Neural progenitor cell (in vitro differentiated cells): ENCODE data around the gene LRRC49. TPM values are rescaled to one million over a fixed set of nuclear protein-coding genes. Genes with fewer than 3 reads are reported as not detected.

Experiments used
- DNase-seq: peaks from one replicate; pipeline ENCODE4 v3.0.0-alpha.2; 2016; ENCODE audit warnings: low spot score
- H2AFZ ChIP-seq: fragments of 200-600 bp; sonication (generic); replicated peaks from 2 replicates; pipeline ENCODE4 v1.6.1; 2016; ENCODE audit warnings: antibody characterized with exemption
- H3F3A ChIP-seq: fragments of 200-600 bp; sonication (generic); 2 replicates; pipeline ENCODE4 v1.6.1; 2016; ENCODE audit warnings: antibody characterized with exemption, low read depth
- H3K27ac ChIP-seq: fragments of 200-600 bp; sonication (generic); 2 replicates; pipeline ENCODE4 v1.5.1; 2016; ENCODE audit warnings: mild to moderate bottlenecking
- H3K27me3 ChIP-seq: fragments of 200-600 bp; sonication (generic); 2 replicates; pipeline ENCODE4 v1.6.1; 2016; ENCODE audit warnings: mild to moderate bottlenecking, moderate library complexity
- H3K36me3 ChIP-seq: fragments of 200-600 bp; sonication (generic); 2 replicates; pipeline ENCODE4 v1.5.1; 2016
- H3K4me1 ChIP-seq: fragments of 200-600 bp; sonication (generic); 2 replicates; pipeline ENCODE4 v1.6.1; 2016; ENCODE audit warnings: mixed run types
- H3K4me2 ChIP-seq: fragments of 200-600 bp; sonication (generic); 2 replicates; pipeline ENCODE4 v1.6.1; 2016
- H3K4me3 ChIP-seq: fragments of 200-600 bp; sonication (generic); 2 replicates; pipeline ENCODE4 v1.5.1; 2016
- H3K79me2 ChIP-seq: fragments of 200-600 bp; sonication (generic); 2 replicates; pipeline ENCODE4 v1.6.1; 2016; ENCODE audit warnings: low read depth
- H3K9ac ChIP-seq: fragments of 200-600 bp; sonication (generic); 2 replicates; pipeline ENCODE4 v1.6.1; 2016
- H3K9me3 ChIP-seq: fragments of 200-600 bp; sonication (generic); 2 replicates; pipeline ENCODE4 v1.5.1; 2016; ENCODE audit warnings: low read depth
- H4K20me1 ChIP-seq: fragments of 200-600 bp; sonication (generic); 2 replicates; pipeline ENCODE4 v1.6.1; 2016; ENCODE audit warnings: low read depth
- H3K27ac Mint-ChIP-seq: 3 replicates; pipeline ENCODE4 v1.8.0; 2021; ENCODE audit warnings: mixed read lengths
- H3K27me3 Mint-ChIP-seq: 2 replicates; pipeline ENCODE4 v1.8.0; 2022; ENCODE audit warnings: low read depth, mild to moderate bottlenecking, inconsistent platforms, moderate library complexity, mixed read lengths; ENCODE audit not compliant: insufficient read depth
- H3K36me3 Mint-ChIP-seq: 3 replicates; pipeline ENCODE4 v1.8.0; 2021; ENCODE audit warnings: mixed read lengths
- H3K4me1 Mint-ChIP-seq: 3 replicates; pipeline ENCODE4 v1.8.0; 2021; ENCODE audit warnings: mixed read lengths
- H3K4me3 Mint-ChIP-seq: 3 replicates; pipeline ENCODE4 v1.8.0; 2021; ENCODE audit warnings: mild to moderate bottlenecking, moderate library complexity, mixed read lengths
- H3K9me3 Mint-ChIP-seq: 3 replicates; pipeline ENCODE4 v1.8.0; 2020; ENCODE audit warnings: mixed read lengths
- CTCF ChIP-seq: fragments of 200-600 bp; sonication (generic); IDR thresholded peaks from 2 replicates; pipeline ENCODE4 v1.5.1; 2017; ENCODE audit warnings: antibody characterized with exemption, mild to moderate bottlenecking
- EZH2 ChIP-seq: fragments of 200-600 bp; sonication (generic); IDR thresholded peaks from 2 replicates; pipeline ENCODE4 v1.6.1; 2017; ENCODE audit warnings: antibody characterized with exemption, mild to moderate bottlenecking, moderate library complexity
- EZH2phosphoT487 ChIP-seq: fragments of 200-600 bp; sonication (generic); IDR thresholded peaks from 2 replicates; pipeline ENCODE4 v1.6.1; 2017; ENCODE audit warnings: antibody characterized with exemption
- total RNA-seq: library from RNA; depleted of rRNA; stranded (reverse); fragments of >200 nt; gene quantifications from 2 replicates; pipeline ENCODE4 v1.2.3, GENCODE V29; 2015; ENCODE audit warnings: low replicate concordance

The LRRC49 gene
- total RNA-seq, 1 donor from 2014 or later: 62.4 TPM

DNA sequence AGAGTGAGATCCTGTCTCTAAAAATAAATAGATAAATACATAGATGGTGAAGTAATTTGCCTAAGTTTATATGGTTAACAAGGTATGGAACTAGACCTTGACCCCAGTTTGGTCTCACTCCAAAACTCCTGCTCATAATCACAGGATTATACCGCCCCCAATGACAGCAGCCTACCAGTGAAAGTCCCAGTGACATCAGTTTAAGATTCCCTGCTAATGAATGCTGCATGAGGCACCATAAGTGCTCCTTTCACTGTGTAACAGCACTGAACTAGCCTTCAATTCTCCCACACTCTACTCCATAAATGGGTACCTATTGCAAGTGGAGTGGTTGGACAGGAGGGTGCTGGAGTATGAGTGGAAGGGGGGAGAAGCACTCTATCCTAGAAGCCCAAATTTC, 199.0 kb downstream of the LRRC49 start:
- H3K4me3 ChIP-seq: no peak overlapping the region
- Mint-ChIP-seq H3K36me3 (no peaks in the 10 kb centered on the region), H3K27me3 (peaks cover 4% of the 10 kb centered on the region), H3K27ac (no peak overlapping the region), H3K4me3 (no peak overlapping the region), H3K9me3 (peaks cover 12% of the 10 kb centered on the region), H3K4me1 (no peaks in the 10 kb centered on the region)
- no peak overlapping the region for H3K9ac ChIP-seq
- no peaks in the 10 kb centered on the region for H3K4me1 ChIP-seq
- H3K27ac ChIP-seq: no peak overlapping the region
- no peak overlapping the region for H2AFZ ChIP-seq
- no peaks in the 10 kb centered on the region for H3K79me2 ChIP-seq
- peaks cover 2% of the 10 kb centered on the region for H3F3A ChIP-seq
- H3K27me3 ChIP-seq: no peaks in the 10 kb centered on the region
- H3K36me3 ChIP-seq: no peaks in the 10 kb centered on the region
- DNase-seq: no peak
- no peaks in the 10 kb centered on the region for H4K20me1 ChIP-seq
- H3K4me2 ChIP-seq: no peak overlapping the region
- TF ChIP-seq EZH2phosphoT487: no peak
- no peak for TF ChIP-seq CTCF
- TF ChIP-seq EZH2: no peak
- no peaks in the 10 kb centered on the region for H3K9me3 ChIP-seq

GRCh38 chr15:71092056-71092600, 199.5 kb downstream of the LRRC49 start:
- DNase-seq: no peak
- H3K9me3 ChIP-seq: no peaks in the 10 kb centered on the region
- no peak overlapping the region for H3K4me2 ChIP-seq
- peaks cover 4% of the 10 kb centered on the region for H3K27me3 Mint-ChIP-seq
- H3K4me3 ChIP-seq: no peak overlapping the region
- no peaks in the 10 kb centered on the region for H4K20me1 ChIP-seq
- no peak overlapping the region for H3K27ac ChIP-seq
- no peak overlapping the region for H3K9ac ChIP-seq
- peaks cover 12% of the 10 kb centered on the region for H3K9me3 Mint-ChIP-seq
- H3K36me3 ChIP-seq: no peaks in the 10 kb centered on the region
- no peaks in the 10 kb centered on the region for H3K4me1 Mint-ChIP-seq
- no peak overlapping the region for H3K4me3 Mint-ChIP-seq
- H3K27me3 ChIP-seq: no peaks in the 10 kb centered on the region
- H3K27ac Mint-ChIP-seq: no peak overlapping the region
- H3K36me3 Mint-ChIP-seq: no peaks in the 10 kb centered on the region
- no peaks in the 10 kb centered on the region for H3K4me1 ChIP-seq
- H2AFZ ChIP-seq: no peak overlapping the region
- no peaks in the 10 kb centered on the region for H3F3A ChIP-seq
- H3K79me2 ChIP-seq: no peaks in the 10 kb centered on the region
- TF ChIP-seq EZH2: no peak
- TF ChIP-seq CTCF: no peak
- no peak for TF ChIP-seq EZH2phosphoT487

DNA sequence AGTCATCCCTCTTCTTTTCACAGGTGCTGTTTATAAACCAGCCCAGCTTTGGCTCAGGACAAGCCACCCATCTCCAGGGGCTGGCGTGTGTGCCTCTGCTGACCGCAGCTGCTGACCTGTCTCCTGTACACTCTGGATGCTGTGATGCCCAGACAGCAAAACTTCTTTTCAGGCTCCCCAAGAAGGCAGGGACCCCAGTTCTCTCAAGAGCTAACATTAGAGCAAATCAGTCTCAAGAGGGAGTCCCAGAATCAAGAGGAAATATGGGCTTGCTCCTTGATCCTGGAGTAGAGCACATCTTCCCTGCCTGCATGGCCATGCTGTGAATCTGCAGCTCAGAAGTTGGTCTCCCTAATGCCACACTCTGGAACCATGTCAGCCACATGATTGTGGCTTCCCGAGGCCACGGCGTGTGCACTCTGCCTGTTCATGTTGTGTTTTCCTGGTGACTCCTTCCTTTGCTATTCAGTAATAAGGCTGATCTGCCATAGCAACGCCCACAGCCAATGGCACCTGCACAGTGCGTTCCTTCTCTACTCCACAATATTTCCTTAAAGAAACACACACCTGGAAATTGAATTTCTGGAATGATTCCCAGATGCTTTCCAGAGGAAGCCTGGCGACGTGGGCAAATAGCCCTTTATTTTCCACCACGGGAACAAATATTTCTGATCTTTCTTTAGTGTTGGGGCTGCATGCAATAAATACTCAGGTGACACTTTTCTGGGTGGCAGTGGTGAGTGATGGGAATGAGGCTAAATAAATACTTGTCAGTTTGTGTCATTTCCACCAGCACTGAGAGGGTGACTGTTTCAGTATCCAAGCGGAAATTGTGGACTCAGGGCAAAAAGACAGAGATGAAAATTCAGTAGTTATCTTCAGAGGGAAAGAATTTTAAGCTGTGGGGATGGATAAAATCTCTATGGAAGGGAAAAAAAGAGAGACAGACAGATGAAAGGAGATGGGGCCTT, 200.7 kb downstream of the LRRC49 start:
- Histone ChIP-seq H3K4me1 (no peaks in the 10 kb centered on the region), H3F3A (no peaks in the 10 kb centered on the region), H3K9me3 (no peaks in the 10 kb centered on the region), H3K4me3 (no peak overlapping the region), H3K36me3 (no peaks in the 10 kb centered on the region), H3K4me2 (no peak overlapping the region), H4K20me1 (no peaks in the 10 kb centered on the region), H3K27me3 (no peaks in the 10 kb centered on the region), H3K79me2 (no peaks in the 10 kb centered on the region), H3K9ac (no peak overlapping the region), H3K27ac (no peak overlapping the region), H2AFZ (no peak overlapping the region)
- no peak for TF ChIP-seq CTCF
- TF ChIP-seq EZH2: no peak
- no peak for TF ChIP-seq EZH2phosphoT487
- no peak overlapping the region for H3K27ac Mint-ChIP-seq
- H3K4me3 Mint-ChIP-seq: no peak overlapping the region
- H3K36me3 Mint-ChIP-seq: no peaks in the 10 kb centered on the region
- H3K9me3 Mint-ChIP-seq: peaks cover 8% of the 10 kb centered on the region
- peaks cover 2% of the 10 kb centered on the region for H3K27me3 Mint-ChIP-seq
- DNase-seq: no peak
- H3K4me1 Mint-ChIP-seq: no peaks in the 10 kb centered on the region
